H1 (cell line): ENCODE results near the gene MDH1B. TPM values are rescaled to one million over a fixed set of nuclear protein-coding genes. Genes with fewer than 3 reads are reported as not detected.

Experiments
- CTCF ChIA-PET: fragments of 300-600 bp; sonication (Branson Sonifier 250); formaldehyde crosslinking; loops from one replicate; lab custom pipeline; 2021; ENCODE audit not compliant: partially characterized antibody; lab: Charles Lee
- POLR2A ChIA-PET: fragments of 300-600 bp; sonication (Branson Sonifier 250); formaldehyde crosslinking; loops from one replicate; lab custom pipeline; 2021; ENCODE audit warnings: inconsistent platforms; ENCODE audit not compliant: partially characterized antibody; lab: Charles Lee
- DNase-seq, 2 experiments: peaks; one replicate each; pipeline versions ENCODE4 v3.0.0 to v3.0.0-alpha.2; 2010 to 2022; ENCODE audit warnings: low spot score in 2 of 2, low read depth in 1 of 2, mixed read lengths in 1 of 2
- FAIRE-seq: peaks from 2 replicates; lab custom pipeline; 2011; peaks lifted over from hg19 to GRCh38; lab: Jason Lieb, UNC
- H2AFZ ChIP-seq: 2 replicates; pipeline ENCODE4 v1.8.1; 2012; ENCODE audit warnings: low read length, inconsistent platforms
- H2AK5ac ChIP-seq: 2 replicates; pipeline ENCODE4 v1.6.1; 2013; ENCODE audit warnings: low read depth, low read length
- H2BK120ac ChIP-seq: replicated peaks from 2 replicates; pipeline ENCODE3; 2013; ENCODE audit warnings: low read depth, low read length, inconsistent platforms
- H2BK12ac ChIP-seq: 2 replicates; pipeline ENCODE4 v1.6.1; 2013; ENCODE audit warnings: low read depth, low read length
- H2BK15ac ChIP-seq: 2 replicates; pipeline ENCODE4 v1.6.1; 2013; ENCODE audit warnings: low read length
- H2BK20ac ChIP-seq: 2 replicates; pipeline ENCODE4 v1.6.1; 2013; ENCODE audit warnings: low read length
- H2BK5ac ChIP-seq: 2 replicates; pipeline ENCODE4 v1.6.1; 2013; ENCODE audit warnings: low read depth, low read length
- H3K14ac ChIP-seq: 2 replicates; pipeline ENCODE4 v1.6.1; 2013; ENCODE audit warnings: inconsistent platforms; ENCODE audit not compliant: insufficient read length
- H3K18ac ChIP-seq: 2 replicates; pipeline ENCODE4 v1.6.1; 2013; ENCODE audit warnings: low read length; ENCODE audit errors: extremely low read depth
- H3K23ac ChIP-seq: 2 replicates; pipeline ENCODE4 v1.6.1; 2013; ENCODE audit warnings: inconsistent platforms; ENCODE audit not compliant: insufficient read length
- H3K23me2 ChIP-seq: 2 replicates; pipeline ENCODE4 v1.6.1; 2013; ENCODE audit warnings: low read depth, low read length
- H3K27ac ChIP-seq: 2 replicates; pipeline ENCODE4 v1.6.1; 2011; ENCODE audit warnings: low read depth, low read length, inconsistent platforms
- H3K27me3 ChIP-seq, 4 experiments: replicated peaks in 1 of 4; 1 replicate in 1 of 4; 2 replicates in 3 of 4; pipeline versions ENCODE4 v1.6.1 to v1.8.1; 2011 to 2013; ENCODE audit warnings: low read length in 3 of 4, mild to moderate bottlenecking in 3 of 4, inconsistent platforms in 2 of 4, mixed read lengths in 2 of 4, moderate library complexity in 1 of 4; ENCODE audit not compliant: control insufficient read depth in 3 of 4, insufficient read depth in 3 of 4; ENCODE audit errors: extremely low read depth in 1 of 4
- H3K36me3 ChIP-seq, 4 experiments: 2 replicates each; pipeline versions ENCODE4 v1.6.1 to v1.8.1; 2011 to 2013; ENCODE audit warnings: mild to moderate bottlenecking in 4 of 4, low read length in 3 of 4, moderate library complexity in 2 of 4, control low read depth in 1 of 4, inconsistent platforms in 1 of 4; ENCODE audit not compliant: insufficient read depth in 4 of 4, control insufficient read depth in 2 of 4
- H3K4ac ChIP-seq: replicated peaks from 2 replicates; pipeline ENCODE3; 2013; ENCODE audit warnings: low read length, low read depth, mixed read lengths, inconsistent platforms; ENCODE audit not compliant: insufficient read length
- H3K4me1 ChIP-seq, 4 experiments: replicated peaks in 1 of 4; 1 replicate in 1 of 4; 2 replicates in 3 of 4; pipeline versions ENCODE4 v1.6.1 to v1.8.1; 2011 to 2013; ENCODE audit warnings: low read length in 3 of 4, inconsistent platforms in 2 of 4, mixed read lengths in 1 of 4; ENCODE audit not compliant: insufficient read depth in 4 of 4, control insufficient read depth in 3 of 4
- H3K4me2 ChIP-seq, 2 experiments: 2 replicates each; pipeline versions ENCODE4 v1.6.1 to v1.8.1; 2011 to 2013; ENCODE audit warnings: low read depth in 2 of 2, low read length in 2 of 2, control low read depth in 1 of 2, inconsistent platforms in 1 of 2, mild to moderate bottlenecking in 1 of 2; ENCODE audit not compliant: insufficient read depth in 1 of 2
- H3K4me3 ChIP-seq, 4 experiments: fragments of 200-600, 300-600 bp in 1 of 4; sonication (generic), shearing (Covaris generic), sonication (Bioruptor Twin) in 1 of 4; 2 replicates each; pipeline versions ENCODE4 v1.5.1 to v1.8.1; 2011 to 2016; ENCODE audit warnings: low read length in 4 of 4, low read depth in 3 of 4, control low read depth in 2 of 4, inconsistent platforms in 2 of 4, mild to moderate bottlenecking in 2 of 4, mixed read lengths in 1 of 4, moderate library complexity in 1 of 4; ENCODE audit not compliant: insufficient read depth in 2 of 4; ENCODE audit errors: extremely low read depth in 1 of 4
- H3K56ac ChIP-seq: replicated peaks from 2 replicates; pipeline ENCODE3; 2013; ENCODE audit warnings: low read depth, mild to moderate bottlenecking, mixed read lengths, low read length, inconsistent platforms; ENCODE audit not compliant: insufficient read length
- H3K79me1 ChIP-seq: 2 replicates; pipeline ENCODE4 v1.6.1; 2013; ENCODE audit warnings: low read depth, low read length, control low read depth
- H3K79me2 ChIP-seq, 2 experiments: 2 replicates each; pipeline versions ENCODE4 v1.6.1 to v1.8.1; 2012 to 2013; ENCODE audit warnings: low read length in 2 of 2, mild to moderate bottlenecking in 2 of 2, inconsistent platforms in 1 of 2; ENCODE audit not compliant: insufficient read depth in 2 of 2, control insufficient read depth in 1 of 2
- H3K9ac ChIP-seq, 4 experiments: replicated peaks in 1 of 4; 1 replicate in 1 of 4; 2 replicates in 3 of 4; pipeline versions ENCODE4 v1.6.1 to v1.8.1; 2011 to 2013; ENCODE audit warnings: low read depth in 3 of 4, low read length in 3 of 4, control low read depth in 2 of 4, mild to moderate bottlenecking in 2 of 4, moderate library complexity in 2 of 4, inconsistent platforms in 1 of 4; ENCODE audit errors: extremely low read depth in 1 of 4
- H3K9me3 ChIP-seq, 2 experiments: 2 replicates each; pipeline versions ENCODE4 v1.6.1 to v1.8.1; 2012 to 2013; ENCODE audit warnings: mild to moderate bottlenecking in 2 of 2, moderate library complexity in 2 of 2, control low read depth in 1 of 2, inconsistent platforms in 1 of 2, low read depth in 1 of 2, low read length in 1 of 2, mixed read lengths in 1 of 2; ENCODE audit not compliant: insufficient read depth in 2 of 2
- H4K20me1 ChIP-seq, 2 experiments: replicated peaks in 1 of 2; 2 replicates each; pipeline versions ENCODE3 to v1.8.1; 2011 to 2013; ENCODE audit warnings: inconsistent platforms in 2 of 2, low read length in 2 of 2, mild to moderate bottlenecking in 1 of 2; ENCODE audit not compliant: insufficient read depth in 2 of 2, control insufficient read depth in 1 of 2
- H4K5ac ChIP-seq: 2 replicates; pipeline ENCODE4 v1.6.1; 2013; ENCODE audit warnings: low read length, low read depth, mixed read lengths, inconsistent platforms; ENCODE audit not compliant: insufficient read length
- H4K8ac ChIP-seq: 2 replicates; pipeline ENCODE4 v1.8.0; 2013; ENCODE audit warnings: mild to moderate bottlenecking, moderate library complexity, low read length, inconsistent platforms; ENCODE audit not compliant: insufficient read depth; ENCODE audit errors: extremely low read depth
- H4K91ac ChIP-seq: replicated peaks from 2 replicates; pipeline ENCODE3; 2013; ENCODE audit warnings: low read length, mixed read lengths, inconsistent platforms; ENCODE audit not compliant: insufficient read length
- ASH2L ChIP-seq: fragments of 200-600, 300-600 bp; sonication (generic); IDR thresholded peaks from one replicate; pipeline ENCODE4 v1.7.1; 2017; ENCODE audit warnings: low read length
- CHD1 ChIP-seq: IDR thresholded peaks from 2 replicates; pipeline ENCODE4 v1.6.1; 2012; ENCODE audit warnings: low read depth, low read length, improper control_type of control experiment
- HDAC6 ChIP-seq: IDR thresholded peaks from one replicate; pipeline ENCODE4 v1.7.1; 2012; ENCODE audit warnings: low read depth, mild to moderate bottlenecking, inconsistent platforms, low read length, moderate library complexity
- JUN ChIP-seq: IDR thresholded peaks from 2 replicates; pipeline ENCODE4 v1.6.1; 2011; ENCODE audit warnings: low read depth, mild to moderate bottlenecking, improper control_type of control experiment, low read length
- KDM1A ChIP-seq: fragments of 200-600, 300-600 bp; sonication (generic); IDR thresholded peaks from 2 replicates; pipeline ENCODE4 v1.7.1; 2016; ENCODE audit warnings: mild to moderate bottlenecking, low read length, borderline replicate concordance
- MAFK ChIP-seq: IDR thresholded peaks from 2 replicates; pipeline ENCODE4 v1.6.1; 2012; ENCODE audit warnings: low read depth, mild to moderate bottlenecking, improper control_type of control experiment, low read length
- RAD21 ChIP-seq, 2 experiments: IDR thresholded peaks in 1 of 2; conservative IDR thresholded peaks in 1 of 2; 2 replicates each; pipeline ENCODE4 v1.6.1; 2011; ENCODE audit warnings: low read depth in 2 of 2, low read length in 2 of 2, improper control_type of control experiment in 1 of 2, inconsistent platforms in 1 of 2, mild to moderate bottlenecking in 1 of 2, moderate library complexity in 1 of 2
- SP1 ChIP-seq: IDR thresholded peaks from 2 replicates; pipeline ENCODE4 v1.6.1; 2011; ENCODE audit warnings: low read depth, low read length
- SP4 ChIP-seq: IDR thresholded peaks from 2 replicates; pipeline ENCODE4 v1.6.1; 2012; ENCODE audit warnings: low read length, inconsistent platforms
- SRF ChIP-seq: IDR thresholded peaks from 2 replicates; pipeline ENCODE4 v1.6.1; 2011; ENCODE audit warnings: mild to moderate bottlenecking, low read depth, low read length, moderate library complexity
- TAF1 ChIP-seq: IDR thresholded peaks from 2 replicates; pipeline ENCODE4 v1.6.1; 2011; ENCODE audit warnings: mild to moderate bottlenecking, low read depth, low read length
- WGBS, 2 experiments: shearing (Covaris generic) in 1 of 2; methylation state at CpG; one replicate each; pipeline versions ENCODE4 v1.1.6 to v1.1.7; 2013 to 2015; ENCODE audit warnings: low lambda C conversion rate in 2 of 2, mixed read lengths in 2 of 2, inconsistent platforms in 1 of 2, low coverage in 1 of 2, missing lambda C conversion rate in 1 of 2; ENCODE audit not compliant: insufficient replicate concordance in 2 of 2, insufficient coverage in 1 of 2, insufficient read length in 1 of 2; ENCODE audit errors: extremely low coverage in 1 of 2, missing lambda C conversion rate in 1 of 2; 5-methylcytosine and 5-hydroxymethylcytosine counted together
- polyA plus RNA-seq, 7 experiments: library from polyadenylated mRNA; depleted of rRNA in 3 of 7; stranded (reverse) in 5 of 7; unstranded in 2 of 7; fragments of >200 nt in 5 of 7; fragments of 200-250 nt in 2 of 7; gene quantifications; 1 replicate in 5 of 7; 2 replicates in 1 of 7; 4 replicates in 1 of 7; pipeline versions ENCODE4 v1.2.1 to v1.2.3, GENCODE V29; 2011 to 2013; ENCODE audit warnings: missing spikeins in 2 of 7, mixed read lengths in 2 of 7
- total RNA-seq: library from RNA; stranded (reverse); fragmentation: NEBNext Ultra II Directional; extraction: Animal tissue kit (Norgen Biotek cat#: 25700); gene quantifications from 2 replicates; pipeline ENCODE4 v1.2.1, GENCODE V29; 2021
- TF ChIP-seq, protein P1 (sequence below): IDR thresholded peaks from 2 replicates; pipeline ENCODE4 v1.6.1; 2011; ENCODE audit warnings: low read length, improper control_type of control experiment

Gene MDH1B
- total and polyA plus RNA-seq, 2 of the 8 experiments (the other 6 are each of a cell fraction or from before 2014, with no cell fraction given) = 1.5 to 2.1 TPM

DNA sequence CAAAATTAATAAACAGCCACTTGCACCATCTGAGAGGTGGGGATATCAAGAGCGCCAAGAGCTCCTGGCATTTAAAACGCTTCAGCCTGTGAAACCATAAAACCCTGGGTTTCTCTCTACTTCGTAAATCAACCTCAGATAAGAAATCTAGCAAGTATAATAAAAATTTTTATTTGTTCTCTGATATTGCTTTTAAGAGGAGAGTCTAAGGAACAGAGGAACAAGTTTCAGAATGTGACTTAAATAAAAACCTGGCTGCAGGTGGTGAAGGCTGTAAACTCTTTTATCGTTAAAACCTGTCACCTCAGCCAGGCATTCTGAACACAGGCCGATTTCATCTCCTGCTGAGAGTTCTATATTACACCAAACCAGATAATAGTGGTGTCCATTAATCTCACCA lies 56.8 kb downstream of the MDH1B start:
- no peaks in the 10 kb centered on the region for H3K9me3 ChIP-seq
- no peak overlapping the region for H3K4me3 ChIP-seq
- no peaks in the 10 kb centered on the region for H3K27me3 ChIP-seq
- no peak overlapping the region for H3K4me2 ChIP-seq
- no peak overlapping the region for H2BK120ac ChIP-seq
- H3K18ac ChIP-seq = no peak overlapping the region
- DNase-seq (no peak), FAIRE-seq (no peak)
- no peaks in the 10 kb centered on the region for H3K79me1 ChIP-seq
- no peaks in the 10 kb centered on the region for H3K79me2 ChIP-seq
- H2AK5ac ChIP-seq = no peak overlapping the region
- no peaks in the 10 kb centered on the region for H3K4me1 ChIP-seq
- no peak overlapping the region for H3K9ac ChIP-seq
- no peak overlapping the region for H3K23ac ChIP-seq
- H3K56ac ChIP-seq = no peak overlapping the region
- no peak overlapping the region for H3K4ac ChIP-seq
- no peak overlapping the region for H2BK15ac ChIP-seq
- no peak overlapping the region for H4K91ac ChIP-seq
- TF ChIP-seq ASH2L = no peak
- no peak for TF ChIP-seq HDAC6
- TF ChIP-seq SRF = no peak
- TF ChIP-seq KDM1A = no peak
- TF ChIP-seq RAD21 (IDR thresholded peaks at IDR 0.05 in 1 of 2, conservative IDR thresholded peaks at IDR 0.05 in 1 of 2; ENCODE audit: low read depth in 2 of 2, low read length in 2 of 2) = no peak
- no peak for TF ChIP-seq CHD1
- no peak for TF ChIP-seq TAF1
- no peak for TF ChIP-seq SP1
- TF ChIP-seq, protein P1, sequence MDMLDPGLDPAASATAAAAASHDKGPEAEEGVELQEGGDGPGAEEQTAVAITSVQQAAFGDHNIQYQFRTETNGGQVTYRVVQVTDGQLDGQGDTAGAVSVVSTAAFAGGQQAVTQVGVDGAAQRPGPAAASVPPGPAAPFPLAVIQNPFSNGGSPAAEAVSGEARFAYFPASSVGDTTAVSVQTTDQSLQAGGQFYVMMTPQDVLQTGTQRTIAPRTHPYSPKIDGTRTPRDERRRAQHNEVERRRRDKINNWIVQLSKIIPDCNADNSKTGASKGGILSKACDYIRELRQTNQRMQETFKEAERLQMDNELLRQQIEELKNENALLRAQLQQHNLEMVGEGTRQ = no peak
- TF ChIP-seq SP4 = no peak
- TF ChIP-seq MAFK = no peak
- no peak for TF ChIP-seq JUN
- no peak overlapping the region for H4K8ac ChIP-seq
- no peak overlapping the region for H2BK5ac ChIP-seq
- H3K14ac ChIP-seq = no peak overlapping the region
- no peak overlapping the region for H2AFZ ChIP-seq
- no peaks in the 10 kb centered on the region for H4K20me1 ChIP-seq
- ChIA-PET POLR2A (interaction anchor here (0.9 kb wide), 1 partner anchor 9 kb away, joined by 3 read pairs; no protein-coding TSS in a partner anchor), CTCF (interaction anchor here (1.4 to 2.7 kb wide), 2 partner anchors 28 to 74 kb away, joined by 3 to 8 read pairs; no protein-coding TSS in a partner anchor)
- no peaks in the 10 kb centered on the region for H3K23me2 ChIP-seq
- no peak overlapping the region for H3K27ac ChIP-seq
- 81% methylated on average over 5 of the region's 5 CpGs; no CpG with 5 or more reads in 1 of the 2 experiments for WGBS, 2 experiments
- no peaks in the 10 kb centered on the region for H3K36me3 ChIP-seq
- H2BK12ac ChIP-seq = no peak overlapping the region
- H4K5ac ChIP-seq = no peak overlapping the region
- H2BK20ac ChIP-seq = no peak overlapping the region
